IPS-18a (cell line): ENCODE measurements around the gene TNNT1.
A peak's percentile ranks its signal among the peaks of the same experiment; 100 is the strongest.

Experiments
- H3K27ac ChIP-seq: one replicate; pipeline ENCODE4 v1.5.1; 2013; ENCODE audit warnings: low read length
- H3K27me3 ChIP-seq: one replicate; pipeline ENCODE4 v1.6.1; 2013; ENCODE audit warnings: mild to moderate bottlenecking, low read length; ENCODE audit not compliant: control insufficient read depth, insufficient read depth
- H3K36me3 ChIP-seq: one replicate; pipeline ENCODE4 v1.6.1; 2013; ENCODE audit warnings: low read depth, low read length; ENCODE audit not compliant: control insufficient read depth
- H3K4me1 ChIP-seq: one replicate; pipeline ENCODE4 v1.6.1; 2013; ENCODE audit warnings: low read depth, low read length; ENCODE audit not compliant: control insufficient read depth
- H3K4me3 ChIP-seq: one replicate; pipeline ENCODE4 v1.5.1; 2013; ENCODE audit warnings: low read length
- H3K9ac ChIP-seq: one replicate; pipeline ENCODE4 v1.6.1; 2013; ENCODE audit warnings: mild to moderate bottlenecking, low read length, moderate library complexity
- H3K9me3 ChIP-seq: one replicate; pipeline ENCODE4 v1.6.1; 2013; ENCODE audit warnings: low read depth, low read length; ENCODE audit not compliant: control insufficient read depth

TNNT1 gene

GRCh38 chr19:55149078-55150003, at the start of gene TNNT1:
Gene TNNT1, minus strand, starts transcription at chr19:55149206. Its CDS starts 2,049 bp downstream, at chr19:55147157.
- Histone ChIP-seq H3K9me3 (no peaks in the 10 kb centered on the region), H3K36me3 (peaks cover 3% of the 10 kb centered on the region), H3K9ac (no peak within 1 kb of the TSS), H3K4me1 (peaks cover 22% of the 10 kb centered on the region), H3K27me3 (no peaks in the 10 kb centered on the region), H3K27ac (no peak within 1 kb of the TSS), H3K4me3 (peak within 1 kb of the TSS; percentile 29)

GRCh38 chr19:55198651-55199050, 49.6 kb upstream of the TNNT1 start:
- H3K9ac ChIP-seq, result no peak overlapping the region
- peaks cover 10% of the 10 kb centered on the region for H3K27me3 ChIP-seq
- H3K36me3 ChIP-seq, result no peaks in the 10 kb centered on the region
- H3K27ac ChIP-seq, result no peak overlapping the region
- no peaks in the 10 kb centered on the region for H3K9me3 ChIP-seq
- H3K4me3 ChIP-seq, result no peak overlapping the region
- no peaks in the 10 kb centered on the region for H3K4me1 ChIP-seq

GRCh38 chr19:55197528-55197927, 48.5 kb upstream of the TNNT1 start:
- no peak overlapping the region for H3K27ac ChIP-seq
- no peak overlapping the region for H3K4me3 ChIP-seq
- no peaks in the 10 kb centered on the region for H3K4me1 ChIP-seq
- H3K27me3 ChIP-seq, result peaks cover 10% of the 10 kb centered on the region
- no peak overlapping the region for H3K9ac ChIP-seq
- no peaks in the 10 kb centered on the region for H3K9me3 ChIP-seq
- no peaks in the 10 kb centered on the region for H3K36me3 ChIP-seq

GRCh38 chr19:55196803-55197202, 47.8 kb upstream of the TNNT1 start:
- H3K27me3 ChIP-seq, result peaks cover 10% of the 10 kb centered on the region
- no peaks in the 10 kb centered on the region for H3K36me3 ChIP-seq
- no peak overlapping the region for H3K27ac ChIP-seq
- H3K4me1 ChIP-seq, result no peaks in the 10 kb centered on the region
- no peak overlapping the region for H3K4me3 ChIP-seq
- H3K9ac ChIP-seq, result no peak overlapping the region
- H3K9me3 ChIP-seq, result no peaks in the 10 kb centered on the region

GRCh38 chr19:55193481-55193880, 44.5 kb upstream of the TNNT1 start:
- Histone ChIP-seq H3K36me3 (no peaks in the 10 kb centered on the region), H3K27ac (no peak overlapping the region), H3K9me3 (no peaks in the 10 kb centered on the region), H3K27me3 (no peaks in the 10 kb centered on the region), H3K4me1 (no peaks in the 10 kb centered on the region), H3K9ac (no peak overlapping the region), H3K4me3 (no peak overlapping the region)

- no peaks in the 10 kb centered on the region for H3K36me3 ChIP-seq
- H3K27ac ChIP-seq, result no peak overlapping the region
- no peaks in the 10 kb centered on the region for H3K27me3 ChIP-seq
- H3K9me3 ChIP-seq, result no peaks in the 10 kb centered on the region
- H3K4me1 ChIP-seq, result no peaks in the 10 kb centered on the region
- H3K9ac ChIP-seq, result no peak overlapping the region
- H3K4me3 ChIP-seq, result no peak overlapping the region
Observed at GRCh38 chr19:55189403-55189835, 40.4 kb upstream of the TNNT1 start.

- Histone ChIP-seq H3K9ac (no peak overlapping the region), H3K27me3 (peaks cover 3% of the 10 kb centered on the region), H3K4me1 (no peaks in the 10 kb centered on the region), H3K4me3 (no peak overlapping the region), H3K36me3 (no peaks in the 10 kb centered on the region), H3K9me3 (no peaks in the 10 kb centered on the region), H3K27ac (no peak overlapping the region)
Observed at GRCh38 chr19:55188625-55189024, 39.6 kb upstream of the TNNT1 start.

- no peak overlapping the region for H3K4me3 ChIP-seq
- H3K36me3 ChIP-seq, result no peaks in the 10 kb centered on the region
- no peaks in the 10 kb centered on the region for H3K9me3 ChIP-seq
- no peak overlapping the region for H3K9ac ChIP-seq
- peaks cover 25% of the 10 kb centered on the region for H3K27me3 ChIP-seq
- H3K27ac ChIP-seq, result no peak overlapping the region
- H3K4me1 ChIP-seq, result no peaks in the 10 kb centered on the region
Observed at GRCh38 chr19:55186080-55186479, 37.1 kb upstream of the TNNT1 start.

GRCh38 chr19:55181740-55182139, 32.7 kb upstream of the TNNT1 start:
- Histone ChIP-seq H3K9ac (no peak overlapping the region), H3K27me3 (peaks cover 49% of the 10 kb centered on the region), H3K36me3 (no peaks in the 10 kb centered on the region), H3K4me1 (peaks cover 5% of the 10 kb centered on the region), H3K9me3 (no peaks in the 10 kb centered on the region), H3K27ac (no peak overlapping the region), H3K4me3 (no peak overlapping the region)

- H3K27me3 ChIP-seq, result peaks cover 68% of the 10 kb centered on the region
- peak within 1 kb of the TSS; percentile 64 for H3K4me3 ChIP-seq
- no peak within 1 kb of the TSS for H3K27ac ChIP-seq
Observed at GRCh38 chr19:55179606-55180484, 30.8 kb upstream of the TNNT1 start, which contains the start of gene SYT5. Gene SYT5, minus strand, starts transcription at chr19:55180289. Its CDS starts 1,248 bp downstream, at chr19:55179041.

GRCh38 chr19:55178781-55179599, 30.0 kb upstream of the TNNT1 start:
- Histone ChIP-seq H3K36me3 (no peaks in the 10 kb centered on the region), H3K27ac (no peak overlapping the region), H3K27me3 (peaks cover 76% of the 10 kb centered on the region), H3K9ac (peak overlapping the region; percentile 21), H3K9me3 (no peaks in the 10 kb centered on the region), H3K4me3 (peak overlapping the region; percentile 64), H3K4me1 (peaks cover 8% of the 10 kb centered on the region)

More at GRCh38 chr19:55179606-55180484, 30.8 kb upstream of the TNNT1 start, which contains the start of gene SYT5:
- Histone ChIP-seq H3K9ac (peak within 1 kb of the TSS; percentile 21), H3K4me1 (peaks cover 5% of the 10 kb centered on the region), H3K36me3 (no peaks in the 10 kb centered on the region), H3K9me3 (no peaks in the 10 kb centered on the region)
